SK-N-MC (cell line): Measurements from ENCODE around the gene RGS6.

Experiments
- DNase-seq: peaks from one replicate; pipeline ENCODE4 v3.0.0-alpha.2; 2011; ENCODE audit warnings: low read depth, low spot score
- H3K27ac ChIP-seq: fragments of 200-600 bp; sonication (generic); 2 replicates; pipeline ENCODE4 v1.5.1; 2016; ENCODE audit warnings: mixed run types
- H3K36me3 ChIP-seq: fragments of 200-600 bp; sonication (generic); 2 replicates; pipeline ENCODE4 v1.6.1; 2017; ENCODE audit warnings: antibody characterized with exemption, low read length, mixed read lengths; ENCODE audit not compliant: insufficient read depth
- H3K4me3 ChIP-seq: fragments of 200-600 bp; sonication (generic); 2 replicates; pipeline ENCODE4 v1.5.1; 2016
- H3K9ac ChIP-seq: fragments of 200-600 bp; sonication (generic); 2 replicates; pipeline ENCODE4 v1.8.0; 2017; ENCODE audit warnings: mixed run types, mixed read lengths; ENCODE audit not compliant: insufficient read length
- H3K9me3 ChIP-seq: fragments of 200-600 bp; sonication (generic); 2 replicates; pipeline ENCODE4 v1.6.1; 2017; ENCODE audit warnings: low read depth, mild to moderate bottlenecking, antibody characterized with exemption, low read length, moderate library complexity, mixed read lengths
- EZH2 ChIP-seq: fragments of 200-600 bp; sonication (generic); IDR thresholded peaks from one replicate; pipeline ENCODE4 v1.6.1; 2017; ENCODE audit warnings: antibody characterized with exemption
- FOXP2 ChIP-seq: optimal IDR thresholded peaks from 2 replicates; pipeline ENCODE3; 2011; ENCODE audit warnings: mild to moderate bottlenecking, moderate library complexity; ENCODE audit not compliant: insufficient read depth; ENCODE audit errors: extremely low read length, control extremely low read depth
- POLR2AphosphoS5 ChIP-seq: IDR thresholded peaks from 2 replicates; pipeline ENCODE4 v1.6.1; 2012; ENCODE audit warnings: mild to moderate bottlenecking, low read depth, low read length, borderline replicate concordance

RGS6 gene

GRCh38 chr14:72573725-72574417 lies 641.6 kb downstream of the RGS6 start:
- TF ChIP-seq POLR2AphosphoS5 = no peak
- TF ChIP-seq FOXP2 = no peak
- TF ChIP-seq EZH2 = no peak

GRCh38 chr14:72574715-72575114 lies 642.5 kb downstream of the RGS6 start:
- H3K9ac ChIP-seq = no peak overlapping the region
- no peak for DNase-seq
- no peak overlapping the region for H3K27ac ChIP-seq
- H3K9me3 ChIP-seq = 0 out of 2 replicates have a peak, but pooled peaks cover 2% of the 10 kb centered on the region
- H3K36me3 ChIP-seq = no peaks in the 10 kb centered on the region
- TF ChIP-seq POLR2AphosphoS5 (no peak), EZH2 (no peak), FOXP2 (no peak)
- H3K4me3 ChIP-seq = no peak overlapping the region

More at GRCh38 chr14:72573725-72574417, 641.6 kb downstream of the RGS6 start:
- Histone ChIP-seq H3K36me3 (no peaks in the 10 kb centered on the region), H3K9ac (no peak overlapping the region), H3K4me3 (no peak overlapping the region), H3K9me3 (0 out of 2 replicates have a peak, but pooled peaks cover 2% of the 10 kb centered on the region), H3K27ac (no peak overlapping the region)
- DNase-seq = no peak

GRCh38 chr14:72576258-72576657 lies 644.0 kb downstream of the RGS6 start:
- Histone ChIP-seq H3K4me3 (no peak overlapping the region), H3K27ac (no peak overlapping the region), H3K9ac (no peak overlapping the region), H3K36me3 (no peaks in the 10 kb centered on the region), H3K9me3 (0 out of 2 replicates have a peak, but pooled peaks cover under 1% of the 10 kb centered on the region)
- DNase-seq = no peak
- TF ChIP-seq FOXP2 = no peak
- TF ChIP-seq POLR2AphosphoS5 = no peak

- DNase-seq = no peak
- no peaks in the 10 kb centered on the region for H3K36me3 ChIP-seq
- H3K9ac ChIP-seq = no peak overlapping the region
- H3K9me3 ChIP-seq = no peaks in the 10 kb centered on the region
- no peak overlapping the region for H3K27ac ChIP-seq
- no peak overlapping the region for H3K4me3 ChIP-seq
- no peak for TF ChIP-seq POLR2AphosphoS5
- no peak for TF ChIP-seq FOXP2
- TF ChIP-seq EZH2 = no peak
Measured at GRCh38 chr14:72577521-72577920, 645.3 kb downstream of the RGS6 start.

GRCh38 chr14:72578514-72578913 lies 646.3 kb downstream of the RGS6 start:
- Histone ChIP-seq H3K9ac (no peak overlapping the region), H3K27ac (no peak overlapping the region), H3K4me3 (no peak overlapping the region), H3K9me3 (no peaks in the 10 kb centered on the region), H3K36me3 (no peaks in the 10 kb centered on the region)
- DNase-seq = no peak
- TF ChIP-seq EZH2 (no peak), POLR2AphosphoS5 (no peak), FOXP2 (no peak)

- no peaks in the 10 kb centered on the region for H3K36me3 ChIP-seq
- no peak for DNase-seq
Measured at GRCh38 chr14:72582582-72582981, 650.4 kb downstream of the RGS6 start.

GRCh38 chr14:72583316-72584272 lies 651.4 kb downstream of the RGS6 start:
- H3K27ac ChIP-seq = no peak overlapping the region
- no peaks in the 10 kb centered on the region for H3K36me3 ChIP-seq
- TF ChIP-seq POLR2AphosphoS5 (no peak), FOXP2 (no peak), EZH2 (no peak)
- H3K9me3 ChIP-seq = no peaks in the 10 kb centered on the region
- no peak overlapping the region for H3K4me3 ChIP-seq
- no peak overlapping the region for H3K9ac ChIP-seq
- no peak for DNase-seq

More at GRCh38 chr14:72582582-72582981, 650.4 kb downstream of the RGS6 start:
- Histone ChIP-seq H3K27ac (no peak overlapping the region), H3K9ac (no peak overlapping the region), H3K4me3 (no peak overlapping the region), H3K9me3 (no peaks in the 10 kb centered on the region)
- TF ChIP-seq POLR2AphosphoS5 = no peak
- no peak for TF ChIP-seq EZH2
- no peak for TF ChIP-seq FOXP2

GRCh38 chr14:72588521-72588920 lies 656.3 kb downstream of the RGS6 start:
- H3K9me3 ChIP-seq = no peaks in the 10 kb centered on the region
- no peaks in the 10 kb centered on the region for H3K36me3 ChIP-seq
- no peak overlapping the region for H3K9ac ChIP-seq
- no peak overlapping the region for H3K4me3 ChIP-seq
- no peak for TF ChIP-seq EZH2
- no peak for TF ChIP-seq FOXP2
- no peak for DNase-seq
- H3K27ac ChIP-seq = no peak overlapping the region
